Peyer's patch (tissue), 4 donors: Measurements from ENCODE around the gene EXOC3. TPM values are rescaled to one million over a fixed set of nuclear protein-coding genes. Genes with fewer than 3 reads are reported as not detected.
A peak's percentile ranks its signal among the peaks of the same experiment; 100 is the strongest.
"Not testable (repeated sequence)": the region's sequence is repeated elsewhere in the genome, so short reads cannot be mapped to it uniquely, and the experiment has no call there.

Experiments used
- DNase-seq, 3 donors: peaks; one replicate each; pipeline ENCODE4 v3.0.0-alpha.2; 2017 to 2019
- H3K27ac ChIP-seq, 4 donors: fragments of 200-600 bp; sonication (generic); one replicate each; pipeline ENCODE4 v1.5.1; 2016 to 2019
- H3K27me3 ChIP-seq, 2 donors: fragments of 200-600 bp; sonication (generic); one replicate each; pipeline ENCODE4 v1.5.1; 2019
- H3K36me3 ChIP-seq, 3 donors: fragments of 200-600 bp; sonication (generic); one replicate each; pipeline ENCODE4 v1.5.1; 2016 to 2019
- H3K4me1 ChIP-seq, 4 donors: fragments of 200-600 bp; sonication (generic); one replicate each; pipeline ENCODE4 v1.5.1; 2016 to 2019
- H3K4me3 ChIP-seq, 4 donors: fragments of 200-600 bp; sonication (generic); 1 replicate in 3 of 4; 2 replicates in 1 of 4; pipeline ENCODE4 v1.5.1; 2016 to 2019; ENCODE audit warnings: mild to moderate bottlenecking in 1 of 4
- H3K9me3 ChIP-seq, 4 donors: fragments of 200-600 bp; sonication (generic); one replicate each; pipeline ENCODE4 v1.5.1; 2016 to 2019; ENCODE audit warnings: mild to moderate bottlenecking in 1 of 4
- POLR2A ChIP-seq, 2 donors: fragments of 450-650 bp; IDR thresholded peaks; one replicate each; pipeline ENCODE4 v1.5.1; 2017; ENCODE audit warnings: antibody characterized with exemption in 2 of 2, mild to moderate bottlenecking in 2 of 2, moderate library complexity in 2 of 2
- total RNA-seq, 4 donors: library from RNA; depleted of rRNA; stranded (reverse); fragments of >200 nt; gene quantifications; one replicate each; pipeline ENCODE4 v1.1.0, GENCODE V29; 2016
- TF ChIP-seq, protein P1 (sequence below), 6 experiments: fragments of 450-650 bp in 4 of 6; fragments of 200-600 bp in 2 of 6; sonication (generic) in 1 of 6; IDR thresholded peaks; one replicate each; pipeline ENCODE4 v1.5.1; 2017 to 2019; ENCODE audit warnings: antibody characterized with exemption in 6 of 6, mild to moderate bottlenecking in 3 of 6, moderate library complexity in 1 of 6

Gene EXOC3
- total RNA-seq, 4 donors from 2014 or later = 74.3 to 201 (median 141) TPM

GRCh38 chr5:411728-412127, 31.2 kb upstream of the EXOC3 start:
- Histone ChIP-seq H3K4me3 (no peak overlapping the region), H3K9me3 (no peaks in the 10 kb centered on the region), H3K27ac (no peak overlapping the region), H3K27me3 (no peaks in the 10 kb centered on the region), H3K36me3 (no peaks in the 10 kb centered on the region), H3K4me1 (no peaks in the 10 kb centered on the region)
- TF ChIP-seq, protein P1, sequence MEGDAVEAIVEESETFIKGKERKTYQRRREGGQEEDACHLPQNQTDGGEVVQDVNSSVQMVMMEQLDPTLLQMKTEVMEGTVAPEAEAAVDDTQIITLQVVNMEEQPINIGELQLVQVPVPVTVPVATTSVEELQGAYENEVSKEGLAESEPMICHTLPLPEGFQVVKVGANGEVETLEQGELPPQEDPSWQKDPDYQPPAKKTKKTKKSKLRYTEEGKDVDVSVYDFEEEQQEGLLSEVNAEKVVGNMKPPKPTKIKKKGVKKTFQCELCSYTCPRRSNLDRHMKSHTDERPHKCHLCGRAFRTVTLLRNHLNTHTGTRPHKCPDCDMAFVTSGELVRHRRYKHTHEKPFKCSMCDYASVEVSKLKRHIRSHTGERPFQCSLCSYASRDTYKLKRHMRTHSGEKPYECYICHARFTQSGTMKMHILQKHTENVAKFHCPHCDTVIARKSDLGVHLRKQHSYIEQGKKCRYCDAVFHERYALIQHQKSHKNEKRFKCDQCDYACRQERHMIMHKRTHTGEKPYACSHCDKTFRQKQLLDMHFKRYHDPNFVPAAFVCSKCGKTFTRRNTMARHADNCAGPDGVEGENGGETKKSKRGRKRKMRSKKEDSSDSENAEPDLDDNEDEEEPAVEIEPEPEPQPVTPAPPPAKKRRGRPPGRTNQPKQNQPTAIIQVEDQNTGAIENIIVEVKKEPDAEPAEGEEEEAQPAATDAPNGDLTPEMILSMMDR (IDR thresholded peaks at IDR 0.05) = no peak
- TF ChIP-seq POLR2A (IDR thresholded peaks at IDR 0.05) = no peak
- no peak for DNase-seq

GRCh38 chr5:414991-415927, 27.7 kb upstream of the EXOC3 start:
- not testable (repeated sequence) for H3K4me1 ChIP-seq, H3K27me3 ChIP-seq, H3K36me3 ChIP-seq, H3K9me3 ChIP-seq
- peak; percentile 37 to 70 (median 43) for DNase-seq
- Histone ChIP-seq H3K27ac (peak overlapping the region in 1 of 4 donors; percentile 71), H3K4me3 (peak overlapping the region in 1 of 4 donors; percentile 9)

- no peak for TF ChIP-seq POLR2A (IDR thresholded peaks at IDR 0.05)
- TF ChIP-seq, protein P1 (IDR thresholded peaks at IDR 0.05) = no peak
- peak overlapping the region in 1 of 4 donors; percentile 71 for H3K27ac ChIP-seq
- H3K36me3 ChIP-seq = no peaks in the 10 kb centered on the region
- no peaks in the 10 kb centered on the region for H3K27me3 ChIP-seq
- peak overlapping the region in 1 of 4 donors; percentile 9 for H3K4me3 ChIP-seq
- no peaks in the 10 kb centered on the region for H3K4me1 ChIP-seq
- peak in 2 of 3 donors; percentile 36 to 43 for DNase-seq
- H3K9me3 ChIP-seq = no peaks in the 10 kb centered on the region
Measured at GRCh38 chr5:415928-416635, 26.9 kb upstream of the EXOC3 start.

GRCh38 chr5:416636-416960, 26.4 kb upstream of the EXOC3 start:
- no peak for DNase-seq
- no peak overlapping the region for H3K4me3 ChIP-seq
- H3K36me3 ChIP-seq = no peaks in the 10 kb centered on the region
- peak overlapping the region in 1 of 4 donors; percentile 71 for H3K27ac ChIP-seq
- no peaks in the 10 kb centered on the region for H3K27me3 ChIP-seq
- no peak for TF ChIP-seq POLR2A (IDR thresholded peaks at IDR 0.05)
- TF ChIP-seq, protein P1 (IDR thresholded peaks at IDR 0.05) = no peak
- H3K4me1 ChIP-seq = no peaks in the 10 kb centered on the region
- H3K9me3 ChIP-seq = no peaks in the 10 kb centered on the region

- peak in 1 of 3 donors; percentile 29 for DNase-seq
- H3K27me3 ChIP-seq = no peaks in the 10 kb centered on the region
- no peaks in the 10 kb centered on the region for H3K4me1 ChIP-seq
- no peaks in the 10 kb centered on the region for H3K9me3 ChIP-seq
- TF ChIP-seq POLR2A (IDR thresholded peaks at IDR 0.05) = no peak
- TF ChIP-seq, protein P1 (IDR thresholded peaks at IDR 0.05) = no peak
- no peaks in the 10 kb centered on the region for H3K36me3 ChIP-seq
- no peak overlapping the region for H3K4me3 ChIP-seq
- no peak overlapping the region for H3K27ac ChIP-seq
Measured at GRCh38 chr5:417301-418161, 25.4 kb upstream of the EXOC3 start.
